SU-DHL-6 (cell line): ENCODE measurements around the gene NIT2.

Experiments
- H2AFZ ChIP-seq: fragments of 200-600 bp; sonication (generic); 2 replicates; pipeline ENCODE4 v1.6.1; 2014; ENCODE audit warnings: low read depth, mild to moderate bottlenecking, moderate library complexity, mixed read lengths, antibody characterized with exemption, low read length; ENCODE audit not compliant: severe bottlenecking
- H3F3A ChIP-seq: fragments of 200-600 bp; shearing (Covaris generic); 2 replicates; pipeline ENCODE4 v1.6.0; 2016; ENCODE audit warnings: antibody characterized with exemption, mild to moderate bottlenecking; ENCODE audit not compliant: insufficient read depth
- H3K27ac ChIP-seq: fragments of 200-600 bp; sonication (generic); 2 replicates; pipeline ENCODE4 v1.5.1; 2016; ENCODE audit warnings: low read depth, mild to moderate bottlenecking, low read length, moderate library complexity, mixed read lengths
- H3K27me3 ChIP-seq: fragments of 200-600 bp; sonication (generic), shearing (Covaris generic); 2 replicates; pipeline ENCODE4 v1.6.0; 2014; ENCODE audit warnings: mild to moderate bottlenecking, low read length
- H3K36me3 ChIP-seq: fragments of 200-600 bp; sonication (generic); 2 replicates; pipeline ENCODE4 v1.6.1; 2014; ENCODE audit warnings: mild to moderate bottlenecking, low read length, mixed read lengths
- H3K4me2 ChIP-seq: fragments of 300-600, 200-600 bp; shearing (Covaris generic), sonication (generic); 2 replicates; pipeline ENCODE4 v1.6.0; 2014; ENCODE audit warnings: low read length, low read depth, mild to moderate bottlenecking; ENCODE audit not compliant: poor library complexity, severe bottlenecking
- H3K4me3 ChIP-seq: fragments of 200-600 bp; sonication (generic); 2 replicates; pipeline ENCODE4 v1.5.1; 2014; ENCODE audit warnings: antibody characterized with exemption, low read length, mild to moderate bottlenecking, mixed read lengths; ENCODE audit not compliant: insufficient read depth, poor library complexity, severe bottlenecking
- H3K79me2 ChIP-seq: fragments of 200-600 bp; sonication (generic); 2 replicates; pipeline ENCODE4 v1.6.1; 2014; ENCODE audit warnings: mild to moderate bottlenecking, low read length, moderate library complexity; ENCODE audit not compliant: insufficient read depth
- H3K9ac ChIP-seq: fragments of 200-600 bp; sonication (generic); 2 replicates; pipeline ENCODE4 v1.7.0; 2014; ENCODE audit warnings: mild to moderate bottlenecking, low read length
- H3K9me2 ChIP-seq: fragments of 200-600 bp; sonication (generic); replicated peaks from 2 replicates; pipeline ENCODE4 v1.6.1; 2014; ENCODE audit warnings: low read length; ENCODE audit not compliant: insufficient read depth
- H3K9me3 ChIP-seq: fragments of 200-600 bp; sonication (generic); 2 replicates; pipeline ENCODE4 v1.6.1; 2014; ENCODE audit warnings: low read length, mixed read lengths; ENCODE audit not compliant: insufficient read depth
- H4K20me1 ChIP-seq: fragments of 200-600 bp; sonication (generic); 2 replicates; pipeline ENCODE4 v1.6.1; 2014; ENCODE audit warnings: low read depth, mild to moderate bottlenecking, antibody characterized with exemption, low read length, moderate library complexity, mixed read lengths
- CTCF ChIP-seq: fragments of 200-600 bp; sonication (generic); IDR thresholded peaks from one replicate; pipeline ENCODE4 v1.5.1; 2017; ENCODE audit warnings: antibody characterized with exemption, mild to moderate bottlenecking, low read length, moderate library complexity; ENCODE audit not compliant: insufficient read depth, poor library complexity, severe bottlenecking
- EZH2phosphoT487 ChIP-seq: fragments of 200-600 bp; sonication (generic), shearing (Covaris generic); conservative IDR thresholded peaks from 2 replicates; pipeline ENCODE4 v1.6.1; 2018; ENCODE audit warnings: mild to moderate bottlenecking, antibody characterized with exemption, low read length, moderate library complexity, mixed read lengths

NIT2 gene

GRCh38 chr3:100396967-100397366 is 62.4 kb downstream of the NIT2 start:
- Histone ChIP-seq H4K20me1 (peaks cover 8% of the 10 kb centered on the region; the same call in 1 of the 2 replicates), H3K79me2 (peaks cover 90% of the 10 kb centered on the region), H3K4me2 (peak overlapping the region; percentile 18)

GRCh38 chr3:100399341-100400071 is 64.9 kb downstream of the NIT2 start:
- peaks cover 74% of the 10 kb centered on the region for H3K79me2 ChIP-seq
- peak overlapping the region; percentile 67 for H3K4me3 ChIP-seq
- no peak overlapping the region for H3K27ac ChIP-seq
- peak overlapping the region; percentile 87 for H3K9ac ChIP-seq
- H3F3A ChIP-seq: no peaks in the 10 kb centered on the region
- no peak for TF ChIP-seq CTCF
- no peak for TF ChIP-seq EZH2phosphoT487
- peaks cover 8% of the 10 kb centered on the region; the same call in 1 of the 2 replicates for H4K20me1 ChIP-seq
- H2AFZ ChIP-seq: no peak overlapping the region
- H3K27me3 ChIP-seq: no peaks in the 10 kb centered on the region
- H3K9me2 ChIP-seq: no peaks in the 10 kb centered on the region
- no peaks in the 10 kb centered on the region for H3K9me3 ChIP-seq
- no peaks in the 10 kb centered on the region for H3K36me3 ChIP-seq
- H3K4me2 ChIP-seq: peak overlapping the region; percentile 94

More at GRCh38 chr3:100396967-100397366, 62.4 kb downstream of the NIT2 start:
- Histone ChIP-seq H3K27ac (no peak overlapping the region), H3K36me3 (no peaks in the 10 kb centered on the region), H3K9me3 (no peaks in the 10 kb centered on the region), H2AFZ (no peak overlapping the region), H3F3A (no peaks in the 10 kb centered on the region), H3K4me3 (no peak overlapping the region), H3K9me2 (no peaks in the 10 kb centered on the region), H3K9ac (no peak overlapping the region), H3K27me3 (no peaks in the 10 kb centered on the region)
- TF ChIP-seq EZH2phosphoT487 (no peak), CTCF (no peak)

GRCh38 chr3:100400419-100400779 is 65.8 kb downstream of the NIT2 start:
- Histone ChIP-seq H3K9me3 (no peaks in the 10 kb centered on the region), H3F3A (no peaks in the 10 kb centered on the region), H3K27ac (peak overlapping the region; percentile 71), H3K9ac (peak overlapping the region; percentile 87), H3K36me3 (no peaks in the 10 kb centered on the region), H3K9me2 (no peaks in the 10 kb centered on the region), H3K27me3 (no peaks in the 10 kb centered on the region), H4K20me1 (peaks cover 8% of the 10 kb centered on the region; the same call in 1 of the 2 replicates), H3K79me2 (peaks cover 65% of the 10 kb centered on the region), H3K4me3 (peak overlapping the region; percentile 67), H2AFZ (peak overlapping the region; percentile 63), H3K4me2 (peak overlapping the region; percentile 94)
- TF ChIP-seq EZH2phosphoT487 (no peak), CTCF (no peak)
